ENCODE results near the gene ZC3H10.

The ZC3H10 gene

DNA sequence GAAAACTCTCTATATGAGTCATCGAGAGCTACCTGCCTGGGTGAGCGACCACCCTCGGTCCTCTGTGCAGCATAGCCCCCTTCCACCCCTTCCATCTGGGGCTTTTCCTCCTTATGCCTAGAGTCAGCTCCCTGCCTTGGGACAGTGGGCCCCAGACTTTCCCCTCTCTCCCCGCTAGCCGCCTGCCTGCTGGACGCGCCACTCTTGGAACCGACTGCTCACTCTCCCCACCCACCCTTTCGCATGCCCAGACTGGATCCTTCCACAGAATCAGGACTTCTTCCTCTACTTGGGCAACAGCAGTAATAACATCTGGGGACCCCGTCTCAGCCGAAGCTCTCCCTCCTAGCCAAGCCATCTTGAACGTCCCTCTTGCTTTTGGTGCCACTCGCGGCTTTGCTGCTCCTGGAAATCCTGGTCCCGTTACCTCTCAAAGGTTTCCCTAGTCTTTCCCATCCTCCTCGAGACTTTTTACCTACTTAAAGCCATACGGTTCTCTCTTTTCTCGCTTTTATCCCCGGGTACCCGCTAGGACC is 10.7 kb downstream of the ZC3H10 start:
- DNase-seq, result no peak

GRCh38 chr12:56129206-56129941 is 11.3 kb downstream of the ZC3H10 start:
- peak; percentile 86 for DNase-seq

GRCh38 chr12:56129942-56130495 is 12.0 kb downstream of the ZC3H10 start:
- no peak for DNase-seq

DNA sequence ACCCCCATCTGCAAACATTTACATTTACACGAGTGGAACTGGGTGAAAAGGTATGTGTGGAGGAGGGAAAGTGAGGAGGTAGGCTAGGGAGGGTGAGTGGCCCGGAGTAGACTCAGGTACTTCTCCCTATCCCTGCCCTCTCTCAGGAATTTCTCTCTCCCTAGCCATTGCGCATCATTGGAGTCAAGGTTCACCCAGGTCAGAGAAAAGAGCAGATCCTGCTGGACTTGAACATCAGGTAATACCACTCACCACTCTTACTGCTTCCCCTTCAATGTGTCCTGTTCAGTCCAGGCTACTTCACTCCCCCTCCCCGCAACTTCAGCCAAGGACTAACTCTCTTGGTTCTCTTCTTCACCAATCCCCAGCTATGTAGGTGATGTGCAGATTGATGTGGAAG is 12.8 kb downstream of the ZC3H10 start:
- no peak for DNase-seq

DNA sequence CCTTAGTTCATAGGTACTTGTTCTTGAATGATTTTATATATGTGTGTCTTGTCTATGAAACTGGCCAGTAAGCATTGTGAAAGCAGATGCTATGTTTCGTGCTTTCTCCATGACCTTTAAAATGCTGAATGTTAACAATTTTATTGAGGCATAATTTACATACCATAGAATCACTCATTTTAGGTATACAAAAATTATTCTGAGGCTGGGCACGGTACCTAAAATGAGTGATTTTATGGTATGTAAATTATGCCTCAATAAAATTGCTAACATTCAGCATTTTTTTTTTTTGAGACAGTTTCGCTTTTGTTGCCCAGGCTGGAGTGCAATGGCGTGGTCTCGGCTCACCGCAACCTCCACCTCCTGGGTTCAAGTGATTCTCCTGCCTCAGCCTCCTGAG is 16.8 kb downstream of the ZC3H10 start:
- no peak for DNase-seq

GRCh38 chr12:56137853-56138571 is 19.9 kb downstream of the ZC3H10 start:
- no peak for DNase-seq

- no peak for DNase-seq
These were observed 24.1 kb downstream of the ZC3H10 start for GRCh38 chr12:56141946-56142784.

DNA sequence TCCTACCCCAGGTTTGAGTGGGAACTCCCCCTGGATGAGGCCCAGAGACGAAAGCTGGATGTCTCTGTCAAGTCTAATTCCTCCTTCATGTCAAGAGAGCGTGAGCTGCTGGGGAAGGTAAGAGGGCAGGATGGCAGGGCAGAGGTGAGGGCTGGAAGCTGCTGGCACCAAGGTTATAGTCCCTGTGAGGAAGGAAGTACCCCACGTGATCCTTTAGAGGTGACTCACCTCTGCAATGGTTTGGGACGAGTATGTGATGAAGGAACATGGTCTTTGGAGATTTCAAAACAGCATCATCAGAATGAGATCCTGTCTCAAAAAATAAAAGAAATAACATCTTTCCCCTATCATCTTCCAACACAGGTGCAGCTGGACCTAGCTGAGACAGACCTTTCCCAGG is 25.2 kb downstream of the ZC3H10 start:
- DNase-seq, result no peak

DNA sequence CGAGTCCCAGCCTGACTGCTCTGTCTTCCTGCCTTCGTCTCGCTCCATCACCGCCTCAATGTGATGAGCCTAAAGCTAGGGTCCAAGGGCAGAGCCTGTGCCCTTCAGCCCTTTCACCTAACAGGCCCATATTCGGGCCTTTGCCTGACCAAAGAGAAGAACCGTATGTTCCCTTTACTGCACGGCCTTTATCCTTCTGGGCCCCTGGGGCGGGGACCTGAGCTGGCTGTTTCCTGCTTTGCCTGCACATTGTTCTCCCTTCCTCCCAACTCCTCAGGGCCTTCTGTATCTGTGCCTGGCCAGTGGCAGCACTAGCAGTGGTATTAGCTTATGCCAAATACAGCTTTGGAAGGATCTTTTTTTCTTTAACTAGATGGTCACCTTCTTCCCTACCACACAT is 25.8 kb downstream of the ZC3H10 start:
- no peak for DNase-seq

- DNase-seq, result no peak
These were observed 27.2 kb downstream of the ZC3H10 start for GRCh38 chr12:56145217-56145616.

- no peak for DNase-seq
These were observed 28.7 kb downstream of the ZC3H10 start for GRCh38 chr12:56146492-56147460.

GRCh38 chr12:56150563-56150962 is 32.5 kb downstream of the ZC3H10 start:
- no peak for DNase-seq

DNA sequence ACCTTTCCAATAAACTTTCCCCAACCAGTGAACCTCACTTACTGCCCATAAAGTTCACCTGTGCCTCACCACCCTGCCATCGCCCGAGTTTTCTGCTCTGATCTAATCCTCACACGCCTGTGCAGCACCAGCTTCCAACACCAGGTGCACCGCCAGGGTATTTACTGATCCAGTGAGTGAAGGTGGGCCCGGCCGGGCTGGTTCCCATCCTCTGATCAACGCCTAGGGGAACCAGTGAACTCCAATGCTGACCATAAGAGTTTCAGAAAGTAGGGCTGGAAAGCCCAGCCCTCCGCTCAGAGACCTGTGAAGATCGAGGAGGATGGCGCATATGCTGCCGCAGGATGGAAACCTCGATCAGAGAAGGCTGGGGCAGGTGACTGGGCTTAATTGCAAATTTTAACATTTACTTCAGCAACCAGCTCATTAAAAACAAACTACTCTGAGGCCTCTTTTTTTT is 33.6 kb downstream of the ZC3H10 start:
- DNase-seq, result peak; percentile 81

GRCh38 chr12:56152132-56152755 is 34.2 kb downstream of the ZC3H10 start, which contains the start of gene MYL6B:
TSS of gene MYL6B (plus strand) at chr12:56152587. CDS start at chr12:56153919, 1,332 bp downstream.
- peak; percentile 97 for DNase-seq

DNA sequence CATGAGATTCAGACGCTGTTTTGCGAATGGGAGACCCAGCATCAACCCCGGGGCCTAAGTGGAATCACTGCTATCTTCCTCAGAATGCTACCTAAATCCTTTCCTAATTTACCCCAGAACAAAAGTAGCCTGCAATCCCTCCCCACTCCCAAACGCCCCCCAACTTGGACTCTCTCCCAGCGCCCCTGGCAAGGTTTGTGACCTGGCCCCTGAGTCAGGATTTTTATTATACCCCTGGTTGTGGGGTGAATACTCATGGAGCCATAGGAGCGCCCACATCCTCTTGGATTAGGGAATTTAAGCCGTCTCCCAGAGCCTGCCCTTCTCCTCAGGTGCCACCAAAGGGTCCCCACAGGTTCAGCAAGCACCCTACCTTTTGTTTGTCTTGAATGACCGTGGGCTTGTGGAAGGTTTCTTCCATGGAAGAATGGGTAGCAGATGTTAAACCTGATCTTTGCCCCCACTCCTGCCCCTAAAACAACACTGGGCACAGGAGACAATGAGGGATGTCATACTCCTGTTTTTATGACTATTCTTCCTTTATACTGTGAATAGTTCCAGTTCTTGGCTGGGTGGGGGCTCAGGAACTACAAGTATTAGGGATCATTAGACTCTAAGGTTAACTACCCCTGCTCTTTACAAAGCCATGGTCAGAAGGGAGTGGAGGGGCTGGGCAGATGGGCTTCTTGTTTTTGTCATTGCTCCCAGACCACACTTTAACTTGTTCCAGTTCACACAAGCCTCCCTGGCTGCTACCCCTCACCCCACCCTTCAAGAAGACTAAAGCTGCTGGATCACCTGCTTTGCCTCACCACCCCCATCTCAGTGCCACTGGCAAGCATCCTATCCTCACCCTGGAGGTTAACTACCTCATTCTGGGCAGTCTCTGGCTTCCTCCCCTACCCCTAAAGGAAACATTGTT is 35.0 kb downstream of the ZC3H10 start:
- DNase-seq, result no peak

DNA sequence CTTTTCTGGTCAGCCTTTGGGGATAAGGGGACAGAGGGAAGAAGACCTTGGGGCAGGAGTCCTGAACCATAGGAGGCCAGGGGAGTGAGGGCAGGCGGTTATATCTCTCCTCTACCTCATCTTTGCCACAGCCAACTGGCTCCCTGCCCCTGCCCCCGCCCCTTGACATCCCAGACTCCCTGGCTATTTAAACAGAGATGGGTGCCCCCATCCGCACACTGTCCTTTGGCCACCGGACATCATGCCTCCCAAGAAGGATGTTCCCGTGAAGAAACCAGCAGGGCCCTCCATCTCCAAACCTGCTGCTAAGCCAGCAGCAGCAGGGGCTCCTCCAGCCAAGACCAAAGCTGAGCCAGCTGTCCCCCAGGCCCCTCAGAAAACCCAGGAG is 35.6 kb downstream of the ZC3H10 start:
- DNase-seq, result no peak

- DNase-seq, result no peak
These were observed 36.2 kb downstream of the ZC3H10 start for GRCh38 chr12:56154246-56154771.

DNA sequence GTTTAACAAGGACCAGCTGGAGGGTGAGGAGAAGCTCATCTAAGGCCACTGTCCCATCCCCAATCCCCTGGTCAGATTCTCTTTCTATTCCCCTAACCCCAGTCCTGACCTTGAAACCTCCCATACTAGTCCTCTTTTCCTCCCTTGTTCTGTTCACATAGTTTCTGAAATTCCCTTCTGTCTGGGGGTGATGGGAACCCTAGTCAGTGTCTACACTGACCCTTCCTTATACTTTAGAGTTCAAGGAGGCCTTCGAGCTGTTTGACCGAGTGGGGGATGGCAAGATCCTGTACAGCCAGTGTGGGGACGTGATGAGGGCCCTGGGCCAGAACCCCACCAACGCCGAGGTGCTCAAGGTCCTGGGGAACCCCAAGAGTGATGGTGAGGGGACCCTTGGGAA is 36.8 kb downstream of the ZC3H10 start:
- no peak for DNase-seq

DNA sequence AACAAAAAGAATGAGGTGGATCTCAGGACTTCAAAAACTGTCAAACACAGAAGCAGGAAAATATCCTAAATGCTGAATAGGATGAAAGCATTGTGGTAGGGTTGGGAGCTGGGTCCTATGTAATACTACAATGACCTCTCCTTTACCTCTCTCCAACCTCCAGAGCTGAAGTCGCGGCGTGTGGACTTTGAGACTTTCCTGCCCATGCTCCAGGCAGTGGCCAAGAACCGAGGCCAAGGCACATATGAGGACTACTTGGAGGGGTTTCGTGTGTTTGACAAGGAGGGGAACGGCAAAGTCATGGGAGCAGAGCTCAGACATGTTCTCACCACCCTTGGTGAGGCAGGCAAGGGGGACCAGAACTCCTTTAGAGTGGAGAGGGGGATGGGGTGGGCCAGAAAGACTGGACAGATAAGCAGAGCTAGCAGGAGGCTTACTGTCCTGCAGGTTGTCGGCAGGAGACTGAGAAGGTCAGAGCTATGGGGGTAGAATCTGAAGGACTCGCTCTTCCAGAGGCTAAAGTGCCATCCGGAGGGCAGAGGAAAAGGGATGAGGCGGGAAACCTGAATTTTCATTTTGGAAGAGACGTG is 37.3 kb downstream of the ZC3H10 start:
- DNase-seq, result no peak
